DMS153 treated with DMSO at 0.1 percent for 48 hours (cell line): ENCODE measurements around the gene PCNT.
"Not testable (repeated sequence)": the region's sequence is repeated elsewhere in the genome, so short reads cannot be mapped to it uniquely, and the experiment has no call there.

ENCODE experiments used
- DNase-seq: peaks from one replicate; lab custom pipeline; 2025; ENCODE audit not compliant: unreplicated experiment; lab: John Stamatoyannopoulos, UW

The PCNT gene

GRCh38 chr21:46357335-46357604 is 33.3 kb downstream of the PCNT start:
- no peak for DNase-seq

- no peak for DNase-seq
These were observed 33.9 kb downstream of the PCNT start for GRCh38 chr21:46357684-46358425.

DNA sequence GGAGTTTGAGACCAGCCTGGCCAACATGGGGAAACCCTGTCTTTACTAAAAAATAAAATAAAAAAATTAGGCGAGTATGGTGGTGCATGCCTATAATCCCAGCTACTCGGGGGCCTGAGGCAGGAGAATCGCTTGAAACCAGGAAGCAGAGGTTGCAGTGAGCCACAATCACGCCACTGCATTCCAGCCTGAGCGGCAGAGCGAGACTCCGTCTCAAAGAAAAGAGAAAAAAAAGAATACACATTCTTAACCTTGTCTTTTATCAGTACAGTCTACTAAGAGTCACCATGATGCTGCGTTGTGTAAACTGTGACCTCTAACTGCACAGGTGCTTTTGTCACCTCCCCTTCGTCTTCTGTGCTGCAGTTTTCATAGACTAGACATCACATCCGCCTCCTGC is 37.2 kb downstream of the PCNT start:
- no peak for DNase-seq

- DNase-seq, result no peak
These were observed 38.0 kb downstream of the PCNT start for GRCh38 chr21:46361935-46362334.

DNA sequence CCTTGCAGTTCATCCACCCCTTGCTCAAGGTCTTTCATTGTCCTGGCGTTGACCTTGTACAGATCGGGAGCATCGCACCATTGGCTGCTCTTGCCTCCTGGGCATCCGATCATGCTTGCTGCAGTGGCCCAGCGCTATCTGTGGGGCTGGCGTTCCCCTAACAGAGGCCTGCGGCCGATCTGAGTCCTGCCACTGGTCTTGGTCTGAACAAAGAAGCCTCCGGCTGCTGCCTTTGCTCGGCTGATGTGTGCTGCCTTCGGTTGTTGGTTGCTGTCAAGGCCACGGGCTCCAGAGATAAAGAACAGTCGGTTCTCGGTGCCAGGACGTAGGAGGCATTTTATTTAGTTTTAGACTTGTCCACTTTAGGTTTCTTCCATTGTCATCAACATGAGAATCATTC is 39.0 kb downstream of the PCNT start:
- no peak for DNase-seq

GRCh38 chr21:46363698-46364097 is 39.7 kb downstream of the PCNT start:
- no peak for DNase-seq

DNA sequence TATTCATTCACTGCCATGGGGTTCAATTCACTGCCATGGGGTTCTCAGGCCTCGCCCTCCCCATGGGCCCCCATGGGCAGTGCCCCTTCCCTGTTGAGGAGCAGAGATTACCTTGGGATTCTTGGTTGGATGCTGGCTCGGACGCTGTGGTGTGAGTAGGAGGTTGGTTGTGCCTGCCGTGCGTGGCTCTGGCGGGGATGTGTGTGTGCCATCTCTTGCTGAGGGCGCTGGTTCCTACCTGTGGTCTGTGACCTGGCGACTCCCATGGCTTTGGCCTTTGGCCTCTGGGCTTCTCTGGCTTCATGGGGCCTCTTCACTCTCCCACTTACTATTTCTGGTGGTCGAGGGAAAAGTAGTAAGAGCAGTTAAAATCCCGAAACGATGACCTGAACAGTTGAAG is 42.1 kb downstream of the PCNT start:
- no peak for DNase-seq

DNA sequence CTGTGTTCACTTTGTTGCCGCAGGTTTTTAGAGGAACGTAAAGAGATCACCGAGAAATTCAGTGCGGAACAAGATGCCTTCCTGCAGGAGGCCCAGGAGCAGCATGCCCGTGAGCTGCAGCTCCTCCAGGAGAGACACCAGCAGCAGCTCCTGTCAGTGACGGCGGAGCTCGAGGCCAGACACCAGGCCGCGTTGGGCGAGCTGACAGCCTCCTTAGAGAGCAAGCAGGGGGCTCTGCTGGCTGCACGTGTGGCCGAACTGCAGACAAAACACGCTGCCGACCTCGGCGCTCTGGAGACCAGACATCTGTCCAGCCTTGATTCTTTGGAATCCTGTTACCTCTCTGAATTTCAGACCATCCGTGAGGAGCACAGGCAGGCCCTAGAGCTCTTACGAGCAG is 42.6 kb downstream of the PCNT start:
- DNase-seq, result no peak

DNA sequence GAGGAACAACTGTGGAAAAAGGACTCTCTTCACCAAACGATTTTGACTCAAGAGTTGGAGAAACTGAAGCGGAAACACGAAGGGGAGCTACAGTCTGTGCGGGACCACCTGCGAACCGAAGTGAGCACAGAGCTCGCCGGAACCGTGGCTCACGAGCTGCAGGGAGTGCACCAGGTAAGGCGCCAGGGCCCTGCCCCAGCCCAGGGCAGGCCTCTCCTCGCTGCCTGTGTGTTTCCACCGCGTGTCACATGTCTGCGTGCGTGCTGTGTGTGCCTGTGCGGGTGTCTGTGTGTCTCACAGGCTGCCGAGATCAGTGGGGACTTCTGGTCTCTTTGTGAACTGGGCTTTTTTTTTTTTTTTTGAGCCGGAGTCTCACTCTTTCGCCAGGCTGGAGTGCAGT is 43.0 kb downstream of the PCNT start:
- no peak for DNase-seq

- DNase-seq, result no peak
These were observed 44.8 kb downstream of the PCNT start for GRCh38 chr21:46368533-46369285.

DNA sequence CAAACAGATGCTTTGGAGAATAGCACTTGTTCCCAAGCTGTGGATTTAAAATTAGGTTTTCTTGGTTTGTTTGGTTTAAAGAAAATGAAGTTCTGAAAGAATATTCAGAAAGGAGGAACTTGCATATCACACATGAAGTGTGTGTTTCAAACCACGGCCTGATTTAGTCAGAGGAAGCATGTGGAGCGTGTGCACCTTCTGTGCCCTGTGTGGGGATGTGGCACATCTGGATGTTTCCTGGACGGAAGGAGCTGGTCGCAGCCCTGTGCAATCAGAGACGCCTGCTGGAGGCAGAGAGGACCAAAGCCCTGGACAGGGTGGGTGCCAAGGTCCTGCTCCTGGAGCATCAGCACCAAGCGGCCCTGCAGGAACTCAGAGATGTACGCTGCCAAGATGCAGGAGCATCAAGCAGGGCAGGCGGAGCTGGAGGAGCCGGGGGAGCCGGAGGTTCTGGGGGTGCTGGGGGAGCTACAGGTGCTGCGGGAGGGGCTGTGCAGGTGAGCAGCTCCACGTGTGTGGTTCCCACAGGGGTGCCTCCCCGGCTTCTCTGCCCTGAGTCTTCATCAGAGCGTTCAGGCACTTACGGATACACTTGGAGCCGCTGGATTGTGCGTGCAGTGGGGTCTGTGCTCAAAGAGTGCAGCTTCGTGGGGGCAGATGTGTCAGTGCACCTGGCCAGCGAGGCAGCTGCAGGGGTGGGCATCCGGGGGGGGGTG is 45.7 kb downstream of the PCNT start:
- DNase-seq, result no peak

DNA sequence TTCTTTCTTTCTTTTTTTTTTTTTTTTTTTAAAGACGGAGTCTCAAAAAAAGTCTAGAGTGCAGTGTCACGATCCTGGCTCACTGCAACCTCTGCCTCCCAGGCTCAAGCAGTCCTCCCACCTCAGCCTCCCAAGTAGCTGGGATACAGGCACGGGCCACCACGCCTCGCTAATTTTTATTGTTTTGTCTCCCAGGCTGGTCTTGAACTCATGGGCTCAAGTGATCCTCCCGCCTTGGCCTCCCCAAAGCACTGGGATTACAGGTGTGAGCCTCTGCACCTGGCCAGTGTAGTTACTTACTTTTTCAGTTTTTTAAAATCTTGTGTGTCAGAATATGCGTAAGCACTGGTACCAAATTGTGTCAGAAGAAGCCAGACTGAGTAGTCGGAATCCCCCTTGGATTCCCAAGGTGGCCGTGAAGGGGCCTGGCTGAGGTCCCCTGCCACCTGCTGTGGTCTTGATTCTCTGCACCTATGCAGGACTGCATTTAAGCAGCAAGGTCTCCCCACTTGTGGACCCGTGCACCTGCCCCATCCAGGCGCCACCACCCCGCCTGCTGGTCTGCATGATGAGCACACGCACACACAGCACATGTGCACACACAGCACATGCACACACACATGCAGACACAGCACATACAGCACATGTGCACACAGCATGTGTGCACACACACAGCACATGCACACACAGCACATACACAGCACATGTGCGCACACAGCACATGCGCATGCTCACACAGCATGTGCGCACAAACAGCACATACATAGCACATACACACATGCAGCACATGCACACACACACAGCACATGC is 47.5 kb downstream of the PCNT start:
- DNase-seq, result no peak

DNA sequence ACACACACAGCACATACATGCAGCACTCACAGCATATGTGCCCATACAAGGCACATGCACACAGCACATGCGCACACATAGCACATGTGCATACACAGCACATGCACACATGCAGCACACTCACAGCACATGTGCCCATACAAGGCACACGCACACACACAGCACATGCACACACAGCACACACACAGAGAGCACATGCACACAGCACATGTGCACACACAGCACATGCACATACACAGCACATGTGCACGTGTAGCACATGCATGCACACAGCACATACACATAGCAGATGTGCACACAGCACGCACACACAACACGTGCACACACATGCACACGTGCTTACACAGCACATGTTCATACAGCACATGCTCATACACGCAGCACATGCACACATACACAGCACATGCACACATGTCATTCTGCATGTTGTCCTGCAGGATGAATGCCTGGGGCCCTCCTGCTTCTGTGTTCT is 48.1 kb downstream of the PCNT start:
- no peak for DNase-seq

GRCh38 chr21:46372947-46373346 is 49.0 kb downstream of the PCNT start:
- DNase-seq, result not testable (repeated sequence)

GRCh38 chr21:46374761-46375389 is 50.9 kb downstream of the PCNT start:
- no peak for DNase-seq

- DNase-seq, result no peak
These were observed 51.7 kb downstream of the PCNT start for GRCh38 chr21:46375560-46376230.

DNA sequence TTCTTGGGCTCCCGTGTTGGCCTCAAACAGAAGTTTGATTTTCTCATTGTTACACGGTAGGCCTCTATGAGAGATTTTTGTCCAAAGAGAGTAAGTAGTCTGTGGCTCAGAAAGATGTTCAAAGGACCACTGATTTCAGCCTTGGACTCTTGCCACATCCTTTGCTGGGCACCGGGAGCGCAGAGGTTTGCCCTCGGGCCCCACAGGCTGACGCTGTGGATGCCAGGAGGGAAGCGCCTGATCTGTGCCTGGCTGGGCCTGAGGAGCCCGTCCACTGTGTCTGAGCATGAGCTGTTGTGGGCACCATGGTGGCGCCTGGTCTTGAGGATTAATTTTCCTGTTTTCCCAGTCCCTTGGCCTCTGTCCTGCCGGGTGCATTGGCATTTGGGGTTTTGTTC is 52.3 kb downstream of the PCNT start:
- DNase-seq, result no peak

GRCh38 chr21:46376856-46377453 is 53.0 kb downstream of the PCNT start:
- DNase-seq, result no peak

DNA sequence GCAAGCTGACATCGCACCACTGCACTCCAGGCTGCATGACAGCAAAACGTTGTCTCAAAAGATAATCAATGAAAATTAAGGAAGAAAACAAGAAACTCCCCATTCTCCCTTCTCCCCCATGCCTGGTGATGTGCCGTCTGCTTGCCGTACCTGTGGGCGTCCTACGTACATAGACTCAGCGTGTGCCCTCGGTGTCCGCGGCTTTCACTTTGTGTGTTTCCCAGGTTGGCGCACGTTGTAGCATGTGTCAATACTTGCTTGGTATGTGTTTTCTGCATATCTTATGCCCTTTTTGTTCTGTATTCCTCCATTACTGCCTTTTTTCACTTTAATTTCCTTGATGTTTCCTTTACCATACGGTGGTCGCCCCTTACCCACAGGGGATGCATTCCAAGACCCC is 53.8 kb downstream of the PCNT start:
- no peak for DNase-seq

- DNase-seq, result no peak
These were observed 55.1 kb downstream of the PCNT start for GRCh38 chr21:46379105-46379504.
